Natural killer cell treated with Interleukin-12 subunit alpha and Interleukin-12 subunit beta and Interleukin-15 and Interleukin-18, amount 100 ng/mL, for 72 hours (primary cell): ENCODE results near the gene TLR9. TPM values are rescaled to one million over a fixed set of nuclear protein-coding genes. Genes with fewer than 3 reads are reported as not detected.

Source experiments
- ATAC-seq, 2 donors: fragments of 150-1000 bp; cut with Tn5 transposase in 1 of 2; sonication (Bioruptor Pico), chemical (Tn5 transposase) in 1 of 2; 2 replicates each; pipeline ENCODE4 v1.10.0; 2021
- DNase-seq: peaks from one replicate; pipeline ENCODE4 v3.0.0; 2022; ENCODE audit warnings: low spot score
- H3K27ac Mint-ChIP-seq, 2 donors: 1 replicate in 1 of 2; 2 replicates in 1 of 2; pipeline ENCODE4 v1.8.0; 2022; ENCODE audit warnings: mixed read lengths in 2 of 2, mild to moderate bottlenecking in 1 of 2, moderate library complexity in 1 of 2
- H3K27me3 Mint-ChIP-seq, 2 donors: 1 replicate in 1 of 2; 2 replicates in 1 of 2; pipeline ENCODE4 v1.8.0; 2022; ENCODE audit warnings: mixed read lengths in 2 of 2
- H3K36me3 Mint-ChIP-seq: one replicate; pipeline ENCODE4 v1.8.0; 2022; ENCODE audit warnings: mixed read lengths
- H3K4me1 Mint-ChIP-seq, 2 donors: 1 replicate in 1 of 2; 2 replicates in 1 of 2; pipeline ENCODE4 v1.8.0; 2022; ENCODE audit warnings: low read depth in 2 of 2, mixed read lengths in 2 of 2, mild to moderate bottlenecking in 1 of 2
- H3K4me3 Mint-ChIP-seq: one replicate; pipeline ENCODE4 v1.8.0; 2022; ENCODE audit warnings: mixed read lengths
- H3K9me3 Mint-ChIP-seq: 2 replicates; pipeline ENCODE4 v1.8.0; 2022; ENCODE audit warnings: mixed read lengths
- total RNA-seq, 2 donors: library from RNA; stranded (reverse); gene quantifications; one replicate each; pipeline ENCODE4 v1.2.3, GENCODE V29; 2022

The TLR9 gene
- total RNA-seq, 2 donors from 2014 or later, result 0.10 to 0.39 TPM

DNA sequence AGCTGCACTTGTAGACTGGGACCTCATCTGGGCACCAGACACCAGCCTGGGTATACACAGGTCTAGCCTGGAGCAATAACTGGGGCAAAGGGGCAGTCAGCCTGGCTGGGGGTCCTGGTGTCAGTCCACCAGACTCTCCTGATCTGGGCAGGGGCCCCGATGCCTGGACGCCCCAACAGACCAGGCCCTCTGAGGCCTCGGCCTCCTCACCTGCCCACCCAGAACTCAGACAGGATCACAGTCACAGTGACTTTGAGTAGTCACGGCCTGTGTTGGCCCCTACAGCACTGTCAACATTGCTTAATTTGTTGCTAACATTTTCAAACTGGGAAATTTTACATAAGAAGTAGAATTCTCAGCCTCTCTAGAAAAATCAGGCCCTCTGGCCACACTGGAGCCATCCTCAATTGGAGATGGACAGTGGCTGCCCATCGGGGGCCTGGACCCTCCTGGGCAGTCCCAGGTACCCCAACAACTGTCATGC is 7.7 kb upstream of the TLR9 start:
- Mint-ChIP-seq H3K27me3 (no peaks in the 10 kb centered on the region), H3K36me3 (no peaks in the 10 kb centered on the region), H3K4me3 (no peak overlapping the region), H3K4me1 (peaks cover 7 to 29% of the 10 kb centered on the region in 2 donors), H3K9me3 (no peaks in the 10 kb centered on the region), H3K27ac (peak overlapping the region in 1 of 2 donors; percentile 47)
- ATAC-seq, result no peak
- DNase-seq, result no peak

GRCh38 chr3:52232279-52233107 is 7.0 kb upstream of the TLR9 start:
- DNase-seq, result no peak
- Mint-ChIP-seq H3K27ac (peak overlapping the region in 1 of 2 donors; percentile 29), H3K27me3 (no peaks in the 10 kb centered on the region), H3K36me3 (no peaks in the 10 kb centered on the region), H3K9me3 (no peaks in the 10 kb centered on the region), H3K4me3 (no peak overlapping the region), H3K4me1 (peaks cover 6 to 28% of the 10 kb centered on the region in 2 donors)
- ATAC-seq, result no peak

GRCh38 chr3:52231502-52232278 is 6.2 kb upstream of the TLR9 start:
- no peaks in the 10 kb centered on the region for H3K9me3 Mint-ChIP-seq
- DNase-seq (peak; percentile 82), ATAC-seq (peak; percentile 76 to 86)
- H3K4me3 Mint-ChIP-seq, result no peak overlapping the region
- no peaks in the 10 kb centered on the region for H3K36me3 Mint-ChIP-seq
- H3K4me1 Mint-ChIP-seq, result peaks cover 9 to 25% of the 10 kb centered on the region in 2 donors
- H3K27ac Mint-ChIP-seq, result peak overlapping the region; percentile 53 to 61
- H3K27me3 Mint-ChIP-seq, result no peaks in the 10 kb centered on the region

DNA sequence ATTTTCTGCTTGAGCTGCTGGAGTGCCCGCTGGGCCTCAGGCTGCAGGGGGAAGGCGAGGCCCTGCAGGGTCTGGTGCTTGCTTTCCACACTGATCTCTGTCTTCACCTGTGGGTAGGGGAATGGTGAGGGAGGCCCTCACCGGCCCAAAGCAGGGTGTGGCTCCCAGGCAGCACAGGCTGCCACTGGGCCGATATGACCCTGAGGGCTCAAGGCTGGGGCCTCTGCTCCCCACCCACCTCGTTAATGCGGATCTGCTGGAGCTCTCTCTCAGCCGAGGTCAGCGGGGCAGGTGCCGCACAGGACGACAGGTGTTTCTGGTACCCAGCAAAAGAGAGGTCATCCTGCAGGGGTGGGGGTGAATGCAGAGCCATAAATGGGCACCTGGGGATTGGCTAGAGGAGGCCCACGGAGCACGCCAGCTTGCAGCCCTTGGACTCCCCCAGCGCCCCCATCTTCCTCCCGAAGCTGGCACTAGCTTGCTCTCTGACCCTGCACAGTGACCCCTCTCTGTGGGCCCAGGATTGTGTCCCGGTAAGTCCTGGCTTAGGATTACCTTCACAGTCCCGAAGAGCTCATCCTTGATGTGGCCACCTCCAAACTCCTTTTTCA is 5.5 kb upstream of the TLR9 start:
- Mint-ChIP-seq H3K36me3 (no peaks in the 10 kb centered on the region), H3K4me3 (no peak overlapping the region), H3K27ac (peak overlapping the region in 1 of 2 donors; percentile 61), H3K27me3 (no peaks in the 10 kb centered on the region), H3K4me1 (peaks cover 15 to 27% of the 10 kb centered on the region in 2 donors), H3K9me3 (no peaks in the 10 kb centered on the region)
- ATAC-seq (no peak), DNase-seq (no peak)

- no peak for DNase-seq
- H3K36me3 Mint-ChIP-seq, result no peaks in the 10 kb centered on the region
Measured at GRCh38 chr3:52230461-52230860, 5.0 kb upstream of the TLR9 start.

DNA sequence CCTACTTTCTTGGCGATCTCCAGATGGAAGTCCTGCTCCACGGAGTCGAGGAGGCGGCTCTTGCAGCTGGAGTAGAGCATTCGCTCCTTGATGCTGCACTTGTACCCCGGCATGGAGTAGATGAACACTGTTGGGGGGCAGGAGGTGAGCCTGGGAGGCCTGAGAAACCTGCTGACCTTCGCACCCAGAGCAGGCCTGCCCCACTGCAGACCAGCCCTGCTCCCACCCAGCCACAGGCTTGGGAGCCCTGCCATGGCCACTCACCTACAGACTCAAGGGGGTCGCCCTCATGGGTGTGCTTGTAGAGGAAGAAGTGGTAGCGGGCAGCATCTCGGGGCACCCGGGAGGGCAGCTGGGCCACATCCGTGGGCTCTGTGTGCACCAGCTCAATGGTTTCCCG is 4.2 kb upstream of the TLR9 start:
- Mint-ChIP-seq H3K9me3 (no peaks in the 10 kb centered on the region), H3K36me3 (no peaks in the 10 kb centered on the region), H3K27ac (no peak overlapping the region), H3K4me1 (peaks cover 15 to 21% of the 10 kb centered on the region in 2 donors), H3K27me3 (no peaks in the 10 kb centered on the region), H3K4me3 (no peak overlapping the region)
- ATAC-seq (no peak), DNase-seq (no peak)

More at GRCh38 chr3:52230461-52230860, 5.0 kb upstream of the TLR9 start:
- Mint-ChIP-seq H3K9me3 (no peaks in the 10 kb centered on the region), H3K27ac (peak overlapping the region in 1 of 2 donors; percentile 21), H3K4me3 (no peak overlapping the region), H3K4me1 (peaks cover 15 to 26% of the 10 kb centered on the region in 2 donors), H3K27me3 (no peaks in the 10 kb centered on the region)
- ATAC-seq, result no peak

DNA sequence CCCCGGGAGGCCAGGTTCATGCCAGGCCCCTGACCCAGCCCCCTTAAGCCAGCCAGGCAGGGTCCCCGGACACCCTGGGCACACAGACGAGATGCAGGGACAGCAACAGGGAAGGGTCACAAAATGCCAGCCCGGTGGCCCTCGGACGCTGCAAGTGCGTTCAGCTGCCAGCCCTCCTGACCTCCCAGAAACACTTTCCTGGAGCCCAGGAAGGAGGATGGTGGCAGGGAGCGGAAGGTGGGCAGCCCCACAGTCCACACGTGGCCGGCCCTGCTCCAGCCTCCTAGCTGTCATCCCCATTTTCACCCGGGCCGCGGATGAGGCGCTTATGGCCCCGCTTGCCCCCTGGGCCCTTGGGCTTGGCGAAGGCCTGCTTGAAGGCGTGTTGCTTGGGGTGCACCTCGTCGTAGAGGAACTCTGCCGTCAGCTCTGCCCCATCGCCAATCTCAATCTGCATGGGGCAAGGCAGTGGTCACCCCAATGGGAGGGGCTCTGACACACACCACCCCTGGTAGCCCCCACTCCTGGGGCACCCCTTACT is 3.4 kb upstream of the TLR9 start:
- no peaks in the 10 kb centered on the region for H3K9me3 Mint-ChIP-seq
- H3K36me3 Mint-ChIP-seq, result no peaks in the 10 kb centered on the region
- no peak overlapping the region for H3K4me3 Mint-ChIP-seq
- H3K27me3 Mint-ChIP-seq, result no peaks in the 10 kb centered on the region
- H3K4me1 Mint-ChIP-seq, result peaks cover 15 to 21% of the 10 kb centered on the region in 2 donors
- no peak for DNase-seq
- ATAC-seq, result no peak
- H3K27ac Mint-ChIP-seq, result no peak overlapping the region

DNA sequence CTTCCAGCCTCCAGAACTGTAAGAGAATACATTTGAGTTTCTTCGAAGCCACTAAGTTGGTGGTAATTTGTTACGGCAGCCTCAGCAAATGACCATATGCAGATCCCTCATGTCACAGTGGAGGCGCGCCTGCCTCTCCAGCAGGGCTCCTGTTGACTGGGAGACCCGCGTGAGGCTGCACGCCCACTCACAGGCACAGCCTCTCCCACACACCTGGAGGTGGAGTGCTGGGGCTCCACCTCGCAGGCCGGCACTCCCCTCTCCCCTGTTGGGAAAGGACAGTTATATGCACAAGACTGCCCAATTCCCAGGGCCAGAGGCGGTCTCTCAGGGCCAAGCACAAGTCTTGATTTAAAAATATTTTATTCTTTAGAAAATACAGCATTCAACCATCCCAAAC is 2.8 kb upstream of the TLR9 start:
- no peak overlapping the region for H3K27ac Mint-ChIP-seq

GRCh38 chr3:52227766-52228165 is 2.3 kb upstream of the TLR9 start:
- H3K9me3 Mint-ChIP-seq, result no peaks in the 10 kb centered on the region
- DNase-seq, result no peak
- peaks cover 15 to 21% of the 10 kb centered on the region in 2 donors for H3K4me1 Mint-ChIP-seq
- ATAC-seq, result no peak
- H3K4me3 Mint-ChIP-seq, result no peak overlapping the region
- H3K27ac Mint-ChIP-seq, result no peak overlapping the region
- H3K36me3 Mint-ChIP-seq, result no peaks in the 10 kb centered on the region
- H3K27me3 Mint-ChIP-seq, result no peaks in the 10 kb centered on the region

More for the DNA sequence above, 2.8 kb upstream of the TLR9 start:
- H3K36me3 Mint-ChIP-seq, result no peaks in the 10 kb centered on the region
- no peaks in the 10 kb centered on the region for H3K27me3 Mint-ChIP-seq
- no peak for DNase-seq
- no peak for ATAC-seq
- H3K4me3 Mint-ChIP-seq, result no peak overlapping the region
- no peaks in the 10 kb centered on the region for H3K9me3 Mint-ChIP-seq
- H3K4me1 Mint-ChIP-seq, result peaks cover 15 to 21% of the 10 kb centered on the region in 2 donors

GRCh38 chr3:52227117-52227516 is 1.7 kb upstream of the TLR9 start:
- H3K4me3 Mint-ChIP-seq, result no peak overlapping the region
- H3K9me3 Mint-ChIP-seq, result no peaks in the 10 kb centered on the region
- no peak for ATAC-seq
- H3K27ac Mint-ChIP-seq, result peak overlapping the region; percentile 29 to 64
- no peak for DNase-seq
- H3K36me3 Mint-ChIP-seq, result no peaks in the 10 kb centered on the region
- no peaks in the 10 kb centered on the region for H3K27me3 Mint-ChIP-seq
- H3K4me1 Mint-ChIP-seq, result peaks cover 15 to 17% of the 10 kb centered on the region in 2 donors

DNA sequence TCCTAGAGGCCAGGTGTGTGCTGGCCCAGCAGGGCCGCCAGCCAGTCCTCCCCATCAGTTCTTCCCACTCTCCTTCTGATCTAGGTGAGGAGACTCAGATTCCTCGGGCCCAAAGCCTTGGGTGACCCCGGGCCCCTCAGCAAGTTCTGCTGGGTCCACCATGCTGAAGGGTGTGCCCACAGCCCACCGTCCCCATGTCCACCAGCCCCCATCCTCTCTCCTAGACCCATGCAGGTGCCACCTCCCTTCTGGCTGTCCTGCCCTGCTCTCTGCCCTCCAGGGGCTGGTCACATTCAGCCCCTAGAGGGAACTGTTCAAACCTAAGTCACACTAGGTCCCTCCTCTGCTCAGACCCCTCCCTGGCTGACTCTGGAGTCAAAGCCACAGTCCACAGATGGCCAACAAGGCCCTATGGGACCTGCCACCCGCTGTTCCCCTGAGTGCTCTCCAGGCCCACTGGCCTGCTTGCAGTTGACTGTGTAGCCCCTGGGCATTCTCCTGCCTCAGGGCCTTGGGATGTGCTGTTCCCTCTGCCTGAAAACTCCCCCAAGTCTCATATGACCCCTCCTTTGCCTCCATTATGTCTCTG is 878 bp upstream of the TLR9 start:
- Mint-ChIP-seq H3K9me3 (no peaks in the 10 kb centered on the region), H3K36me3 (no peaks in the 10 kb centered on the region), H3K4me3 (no peak overlapping the region), H3K4me1 (peaks cover 10 to 13% of the 10 kb centered on the region in 2 donors), H3K27me3 (no peaks in the 10 kb centered on the region), H3K27ac (peak overlapping the region; percentile 29 to 64)
- no peak for DNase-seq
- peak in 1 of 2 donors; percentile 29 for ATAC-seq

DNA sequence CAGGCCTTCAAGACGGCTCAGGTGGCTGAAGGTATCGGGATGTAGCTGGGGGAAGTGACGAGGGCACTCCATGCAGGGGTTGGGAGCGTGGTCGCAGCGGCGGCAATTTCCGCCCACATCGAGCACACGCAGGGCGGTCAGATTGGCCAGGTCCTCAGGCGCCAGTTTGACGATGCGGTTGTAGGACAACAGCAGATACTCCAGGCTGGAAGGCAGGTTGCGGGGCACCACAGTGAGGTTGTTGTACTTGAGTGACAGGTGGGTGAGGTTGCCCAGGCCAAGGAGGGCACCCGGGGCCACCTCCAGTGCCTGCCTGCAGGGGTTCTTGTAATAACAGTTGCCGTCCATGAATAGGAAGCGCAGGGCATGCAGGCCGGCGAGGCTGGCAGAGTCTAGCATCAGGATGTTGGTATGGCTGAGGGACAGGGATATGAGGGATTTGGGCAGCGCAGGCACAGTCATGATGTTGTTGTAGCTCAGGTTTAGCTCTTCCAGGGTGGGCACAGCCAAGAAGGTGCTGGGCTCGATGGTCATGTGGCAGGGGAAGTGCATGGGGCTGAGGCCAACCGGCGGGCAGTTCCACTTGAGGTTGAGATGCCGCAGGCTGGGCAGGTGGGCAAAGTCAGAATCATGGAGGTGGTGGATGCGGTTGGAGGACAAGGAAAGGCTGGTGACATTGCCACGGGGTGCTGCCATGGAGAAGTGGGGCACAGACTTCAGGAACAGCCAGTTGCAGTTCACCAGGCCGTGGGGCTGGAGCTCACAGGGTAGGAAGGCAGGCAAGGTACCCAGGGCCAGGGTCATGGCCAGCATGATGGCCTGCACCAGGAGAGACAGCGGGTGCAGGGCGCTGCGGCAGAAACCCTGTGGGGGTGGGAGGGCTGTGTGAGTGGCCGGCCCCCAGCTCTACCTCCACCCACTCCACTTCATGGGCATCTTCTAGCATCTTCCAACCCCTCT is 1.7 kb downstream of the TLR9 start:
- H3K36me3 Mint-ChIP-seq, result no peaks in the 10 kb centered on the region
- no peak overlapping the region for H3K27ac Mint-ChIP-seq
- H3K4me3 Mint-ChIP-seq, result no peak overlapping the region
- DNase-seq (no peak), ATAC-seq (no peak)
- H3K4me1 Mint-ChIP-seq, result peaks cover 18 to 19% of the 10 kb centered on the region in 2 donors
- H3K27me3 Mint-ChIP-seq, result no peaks in the 10 kb centered on the region
- H3K9me3 Mint-ChIP-seq, result no peaks in the 10 kb centered on the region
